Stomach (tissue), 4 donors: Measurements from ENCODE around the gene RPRD1B.

Experiments used
- CTCF ChIP-seq, 7 experiments: fragments of 450-650 bp in 4 of 7; fragments of 200-600 bp in 3 of 7; sonication (generic) in 3 of 7; IDR thresholded peaks; one replicate each; pipeline ENCODE4 v1.5.1; 2016 to 2019; ENCODE audit warnings: antibody characterized with exemption in 7 of 7, control low read depth in 2 of 7, mild to moderate bottlenecking in 1 of 7
- POLR2AphosphoS5 ChIP-seq, 3 donors: sonication (generic); formaldehyde crosslinking; IDR thresholded peaks; one replicate each; pipeline ENCODE4 v1.6.1; 2016; ENCODE audit warnings: antibody characterized with exemption in 3 of 3

- no peak for TF ChIP-seq POLR2AphosphoS5 (IDR thresholded peaks at IDR 0.05)
- no peak for TF ChIP-seq CTCF (IDR thresholded peaks at IDR 0.05)
These were observed 31.6 kb upstream of the RPRD1B start for GRCh38 chr20:38001981-38002380.
